ENCODE results near the gene SEMA3D. TPM values are rescaled to one million over a fixed set of nuclear protein-coding genes. Genes with fewer than 3 reads are reported as not detected.

The SEMA3D gene
- polyA plus RNA-seq, 1 donor from 2014 or later = 1.6 TPM

DNA sequence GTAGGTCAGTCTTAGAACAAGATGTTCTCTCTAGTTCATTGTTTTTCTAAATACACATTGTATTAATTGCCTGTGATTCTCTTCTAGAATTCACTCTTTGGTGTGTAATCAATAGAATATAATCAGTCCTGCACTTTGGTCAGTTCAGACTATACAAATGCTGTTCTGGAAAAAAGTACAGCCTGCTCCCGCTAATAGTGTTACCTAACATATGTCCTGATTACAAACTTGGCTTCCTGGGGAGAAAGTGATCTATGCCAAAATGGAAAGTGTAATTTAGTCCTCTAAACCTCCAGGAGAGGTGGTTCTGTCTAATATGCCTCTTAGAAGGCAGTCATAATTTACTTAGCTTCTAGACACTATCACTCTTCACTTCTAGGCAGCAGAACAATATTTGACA lies 215.5 kb downstream of the SEMA3D start:
- Histone ChIP-seq H3K9me3 (ENCODE audit: low read length) (no peaks in the 10 kb centered on the region), H2AFZ (ENCODE audit: low read depth, low read length) (no peak overlapping the region), H3K36me3 (ENCODE audit: insufficient read depth, low read length) (no peaks in the 10 kb centered on the region), H4K20me1 (ENCODE audit: insufficient read depth) (no peaks in the 10 kb centered on the region), H3K4me2 (ENCODE audit: low read length) (no peak overlapping the region), H3K4me3 (ENCODE audit: low read length) (no peak overlapping the region), H3K9ac (ENCODE audit: low read length) (no peak overlapping the region), H3K79me2 (replicated peaks; ENCODE audit: insufficient read depth, low read length) (no peaks in the 10 kb centered on the region), H3K9me2 (ENCODE audit: insufficient read depth, low read length) (no peaks in the 10 kb centered on the region), H3F3A (ENCODE audit: insufficient read depth, low read length, poor library complexity, severe bottlenecking) (no peaks in the 10 kb centered on the region), H3K27me3 (ENCODE audit: insufficient read depth, low read depth, low read length) (no peaks in the 10 kb centered on the region), H3K27ac (ENCODE audit: low read length) (no peak overlapping the region)
- TF ChIP-seq EP300 (conservative IDR thresholded peaks at IDR 0.05; ENCODE audit: poor library complexity, severe bottlenecking) (no peak), TAF1 (IDR thresholded peaks at IDR 0.05; ENCODE audit: low read depth) (no peak), MXI1 (conservative IDR thresholded peaks at IDR 0.05; ENCODE audit: poor library complexity, severe bottlenecking) (no peak), EZH2 (IDR thresholded peaks at IDR 0.05; ENCODE audit: borderline replicate concordance, insufficient read depth, low read length, poor library complexity, severe bottlenecking) (no peak), POLR2AphosphoS5 (IDR thresholded peaks at IDR 0.05) (no peak), SMC3 (conservative IDR thresholded peaks at IDR 0.05; ENCODE audit: poor library complexity) (no peak), RAD21 (conservative IDR thresholded peaks at IDR 0.05) (no peak)
- TF ChIP-seq, protein P1, sequence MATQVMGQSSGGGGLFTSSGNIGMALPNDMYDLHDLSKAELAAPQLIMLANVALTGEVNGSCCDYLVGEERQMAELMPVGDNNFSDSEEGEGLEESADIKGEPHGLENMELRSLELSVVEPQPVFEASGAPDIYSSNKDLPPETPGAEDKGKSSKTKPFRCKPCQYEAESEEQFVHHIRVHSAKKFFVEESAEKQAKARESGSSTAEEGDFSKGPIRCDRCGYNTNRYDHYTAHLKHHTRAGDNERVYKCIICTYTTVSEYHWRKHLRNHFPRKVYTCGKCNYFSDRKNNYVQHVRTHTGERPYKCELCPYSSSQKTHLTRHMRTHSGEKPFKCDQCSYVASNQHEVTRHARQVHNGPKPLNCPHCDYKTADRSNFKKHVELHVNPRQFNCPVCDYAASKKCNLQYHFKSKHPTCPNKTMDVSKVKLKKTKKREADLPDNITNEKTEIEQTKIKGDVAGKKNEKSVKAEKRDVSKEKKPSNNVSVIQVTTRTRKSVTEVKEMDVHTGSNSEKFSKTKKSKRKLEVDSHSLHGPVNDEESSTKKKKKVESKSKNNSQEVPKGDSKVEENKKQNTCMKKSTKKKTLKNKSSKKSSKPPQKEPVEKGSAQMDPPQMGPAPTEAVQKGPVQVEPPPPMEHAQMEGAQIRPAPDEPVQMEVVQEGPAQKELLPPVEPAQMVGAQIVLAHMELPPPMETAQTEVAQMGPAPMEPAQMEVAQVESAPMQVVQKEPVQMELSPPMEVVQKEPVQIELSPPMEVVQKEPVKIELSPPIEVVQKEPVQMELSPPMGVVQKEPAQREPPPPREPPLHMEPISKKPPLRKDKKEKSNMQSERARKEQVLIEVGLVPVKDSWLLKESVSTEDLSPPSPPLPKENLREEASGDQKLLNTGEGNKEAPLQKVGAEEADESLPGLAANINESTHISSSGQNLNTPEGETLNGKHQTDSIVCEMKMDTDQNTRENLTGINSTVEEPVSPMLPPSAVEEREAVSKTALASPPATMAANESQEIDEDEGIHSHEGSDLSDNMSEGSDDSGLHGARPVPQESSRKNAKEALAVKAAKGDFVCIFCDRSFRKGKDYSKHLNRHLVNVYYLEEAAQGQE (IDR thresholded peaks at IDR 0.05; ENCODE audit: borderline replicate concordance) = no peak
- TF ChIP-seq, protein P2, sequence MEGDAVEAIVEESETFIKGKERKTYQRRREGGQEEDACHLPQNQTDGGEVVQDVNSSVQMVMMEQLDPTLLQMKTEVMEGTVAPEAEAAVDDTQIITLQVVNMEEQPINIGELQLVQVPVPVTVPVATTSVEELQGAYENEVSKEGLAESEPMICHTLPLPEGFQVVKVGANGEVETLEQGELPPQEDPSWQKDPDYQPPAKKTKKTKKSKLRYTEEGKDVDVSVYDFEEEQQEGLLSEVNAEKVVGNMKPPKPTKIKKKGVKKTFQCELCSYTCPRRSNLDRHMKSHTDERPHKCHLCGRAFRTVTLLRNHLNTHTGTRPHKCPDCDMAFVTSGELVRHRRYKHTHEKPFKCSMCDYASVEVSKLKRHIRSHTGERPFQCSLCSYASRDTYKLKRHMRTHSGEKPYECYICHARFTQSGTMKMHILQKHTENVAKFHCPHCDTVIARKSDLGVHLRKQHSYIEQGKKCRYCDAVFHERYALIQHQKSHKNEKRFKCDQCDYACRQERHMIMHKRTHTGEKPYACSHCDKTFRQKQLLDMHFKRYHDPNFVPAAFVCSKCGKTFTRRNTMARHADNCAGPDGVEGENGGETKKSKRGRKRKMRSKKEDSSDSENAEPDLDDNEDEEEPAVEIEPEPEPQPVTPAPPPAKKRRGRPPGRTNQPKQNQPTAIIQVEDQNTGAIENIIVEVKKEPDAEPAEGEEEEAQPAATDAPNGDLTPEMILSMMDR (IDR thresholded peaks at IDR 0.05; ENCODE audit: poor library complexity, severe bottlenecking) = no peak

DNA sequence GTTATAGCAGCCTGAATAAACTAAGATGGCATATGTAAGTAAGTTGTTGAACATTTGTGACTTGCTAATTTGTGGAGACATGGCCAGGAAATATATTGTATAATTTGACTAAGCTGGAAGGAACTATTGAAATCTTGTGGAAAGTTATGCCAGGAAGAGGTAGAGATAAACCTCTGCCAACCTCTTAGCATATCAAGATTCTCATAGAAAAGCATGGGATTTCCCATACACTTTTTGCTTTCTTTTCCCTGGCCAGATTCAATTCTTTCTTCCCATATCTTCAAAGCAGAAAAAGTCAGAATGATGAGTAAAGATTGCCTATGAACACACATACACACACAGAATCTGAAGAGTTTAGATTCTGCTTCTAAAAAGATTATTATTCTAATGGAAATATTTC lies 216.2 kb downstream of the SEMA3D start:
- no peak overlapping the region for H3K9ac ChIP-seq (ENCODE audit: low read length)
- no peak overlapping the region for H3K4me2 ChIP-seq (ENCODE audit: low read length)
- no peak overlapping the region for H3K27ac ChIP-seq (ENCODE audit: low read length)
- H3K9me2 ChIP-seq (ENCODE audit: insufficient read depth, low read length) = no peaks in the 10 kb centered on the region
- H2AFZ ChIP-seq (ENCODE audit: low read depth, low read length) = no peak overlapping the region
- TF ChIP-seq, protein P1 (IDR thresholded peaks at IDR 0.05; ENCODE audit: borderline replicate concordance) = no peak
- TF ChIP-seq EZH2 (IDR thresholded peaks at IDR 0.05; ENCODE audit: borderline replicate concordance, insufficient read depth, low read length, poor library complexity, severe bottlenecking) (no peak), EP300 (conservative IDR thresholded peaks at IDR 0.05; ENCODE audit: poor library complexity, severe bottlenecking) (no peak), TAF1 (IDR thresholded peaks at IDR 0.05; ENCODE audit: low read depth) (no peak), SMC3 (conservative IDR thresholded peaks at IDR 0.05; ENCODE audit: poor library complexity) (no peak)
- TF ChIP-seq, protein P2 (IDR thresholded peaks at IDR 0.05; ENCODE audit: poor library complexity, severe bottlenecking) = no peak
- no peaks in the 10 kb centered on the region for H4K20me1 ChIP-seq (ENCODE audit: insufficient read depth)
- no peaks in the 10 kb centered on the region for H3K79me2 ChIP-seq (replicated peaks; ENCODE audit: insufficient read depth, low read length)
- H3F3A ChIP-seq (ENCODE audit: insufficient read depth, low read length, poor library complexity, severe bottlenecking) = no peaks in the 10 kb centered on the region
- H3K9me3 ChIP-seq (ENCODE audit: low read length) = no peaks in the 10 kb centered on the region
- H3K36me3 ChIP-seq (ENCODE audit: insufficient read depth, low read length) = no peaks in the 10 kb centered on the region
- no peaks in the 10 kb centered on the region for H3K27me3 ChIP-seq (ENCODE audit: insufficient read depth, low read depth, low read length)
- no peak overlapping the region for H3K4me3 ChIP-seq (ENCODE audit: low read length)

All from neural cell (in vitro differentiated cells).